22Rv1 (cell line): Measurements from ENCODE around the gene SLC39A11.

Source experiments
- H3K27ac ChIP-seq: fragments of 450-650 bp; 2 replicates; pipeline ENCODE4 v1.5.1; 2017
- ZFX ChIP-seq: fragments of 450-650 bp; IDR thresholded peaks from 2 replicates; pipeline ENCODE4 v1.6.1; 2017; ENCODE audit warnings: antibody characterized with exemption, borderline replicate concordance
- TF ChIP-seq, protein P1 (sequence below): fragments of 450-650 bp; IDR thresholded peaks from 2 replicates; pipeline ENCODE4 v1.5.1; 2017; ENCODE audit warnings: mild to moderate bottlenecking

The SLC39A11 gene

DNA sequence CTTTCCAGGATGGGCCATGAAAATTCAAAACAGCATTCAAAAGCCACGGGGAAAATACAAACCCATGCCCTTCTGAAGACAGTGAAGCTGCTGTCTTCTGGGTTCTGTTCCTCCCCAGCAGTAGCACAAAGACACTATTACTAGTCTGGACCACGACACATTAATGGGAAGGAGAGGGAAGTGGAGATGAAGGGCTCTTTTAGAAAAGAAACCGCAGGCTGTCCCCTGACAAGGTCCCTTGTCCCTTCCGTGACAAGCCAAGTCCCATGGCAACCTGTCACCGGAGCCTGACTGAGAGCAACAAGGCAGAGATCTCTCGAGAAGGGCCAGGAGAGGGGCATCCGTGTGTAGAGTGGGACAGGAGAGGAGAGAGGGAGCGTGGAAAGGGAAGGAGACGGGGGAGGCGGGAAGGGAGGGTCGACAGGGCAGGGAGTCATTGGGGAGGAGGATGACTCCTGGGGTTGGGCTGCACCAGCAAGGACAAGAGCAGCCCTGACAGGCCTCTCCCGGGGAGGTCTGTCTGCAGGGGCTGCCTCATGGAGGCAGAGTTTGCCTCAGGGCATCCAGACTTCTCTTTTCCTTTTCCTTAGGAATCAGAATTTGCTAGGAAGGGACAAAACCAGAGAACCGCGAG lies 436.2 kb downstream of the SLC39A11 start:
- TF ChIP-seq, protein P1, sequence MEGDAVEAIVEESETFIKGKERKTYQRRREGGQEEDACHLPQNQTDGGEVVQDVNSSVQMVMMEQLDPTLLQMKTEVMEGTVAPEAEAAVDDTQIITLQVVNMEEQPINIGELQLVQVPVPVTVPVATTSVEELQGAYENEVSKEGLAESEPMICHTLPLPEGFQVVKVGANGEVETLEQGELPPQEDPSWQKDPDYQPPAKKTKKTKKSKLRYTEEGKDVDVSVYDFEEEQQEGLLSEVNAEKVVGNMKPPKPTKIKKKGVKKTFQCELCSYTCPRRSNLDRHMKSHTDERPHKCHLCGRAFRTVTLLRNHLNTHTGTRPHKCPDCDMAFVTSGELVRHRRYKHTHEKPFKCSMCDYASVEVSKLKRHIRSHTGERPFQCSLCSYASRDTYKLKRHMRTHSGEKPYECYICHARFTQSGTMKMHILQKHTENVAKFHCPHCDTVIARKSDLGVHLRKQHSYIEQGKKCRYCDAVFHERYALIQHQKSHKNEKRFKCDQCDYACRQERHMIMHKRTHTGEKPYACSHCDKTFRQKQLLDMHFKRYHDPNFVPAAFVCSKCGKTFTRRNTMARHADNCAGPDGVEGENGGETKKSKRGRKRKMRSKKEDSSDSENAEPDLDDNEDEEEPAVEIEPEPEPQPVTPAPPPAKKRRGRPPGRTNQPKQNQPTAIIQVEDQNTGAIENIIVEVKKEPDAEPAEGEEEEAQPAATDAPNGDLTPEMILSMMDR: no peak
- no peak for TF ChIP-seq ZFX
- no peak overlapping the region for H3K27ac ChIP-seq

DNA sequence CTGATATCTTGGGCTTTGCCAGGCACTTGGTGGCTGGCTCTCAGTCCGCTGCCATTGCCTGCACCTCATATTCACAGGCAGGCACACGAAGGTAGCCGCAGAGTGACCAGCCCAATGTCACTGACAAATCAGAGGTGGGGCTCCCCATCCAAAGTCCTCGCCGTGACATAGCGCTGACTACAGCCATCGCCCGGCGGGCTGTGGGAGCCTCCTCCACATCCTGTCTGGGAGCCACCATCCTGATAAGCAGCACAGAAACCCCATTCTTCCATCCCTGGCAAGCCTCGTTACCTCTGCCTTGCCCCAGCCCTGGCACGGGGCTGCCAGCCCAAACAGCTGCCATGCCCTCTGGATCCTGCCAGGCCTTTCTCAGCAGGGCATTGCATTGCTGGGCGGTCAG lies 437.8 kb downstream of the SLC39A11 start:
- H3K27ac ChIP-seq: no peak overlapping the region
- TF ChIP-seq, protein P1: no peak
- TF ChIP-seq ZFX: no peak

DNA sequence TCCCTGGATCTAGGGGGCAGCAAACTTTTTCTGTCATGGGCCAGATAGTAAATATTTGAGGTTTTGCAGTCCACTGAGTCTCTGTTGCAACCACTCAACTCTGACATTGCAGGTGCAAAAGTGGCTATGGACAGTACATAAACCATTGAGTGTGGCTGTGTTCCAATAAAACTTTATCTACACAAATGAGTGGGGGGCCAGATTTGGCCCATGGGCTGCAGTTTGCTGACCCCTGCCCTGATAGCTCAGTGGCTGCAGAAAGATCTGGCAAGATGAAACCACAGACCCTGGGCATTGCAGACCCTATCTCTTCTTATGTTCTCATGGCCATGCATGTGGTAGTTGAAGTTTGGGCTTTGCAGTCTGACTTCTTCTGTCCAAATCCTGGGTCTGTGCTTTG lies 440.5 kb downstream of the SLC39A11 start:
- no peak overlapping the region for H3K27ac ChIP-seq
- TF ChIP-seq ZFX: no peak
- TF ChIP-seq, protein P1: no peak

DNA sequence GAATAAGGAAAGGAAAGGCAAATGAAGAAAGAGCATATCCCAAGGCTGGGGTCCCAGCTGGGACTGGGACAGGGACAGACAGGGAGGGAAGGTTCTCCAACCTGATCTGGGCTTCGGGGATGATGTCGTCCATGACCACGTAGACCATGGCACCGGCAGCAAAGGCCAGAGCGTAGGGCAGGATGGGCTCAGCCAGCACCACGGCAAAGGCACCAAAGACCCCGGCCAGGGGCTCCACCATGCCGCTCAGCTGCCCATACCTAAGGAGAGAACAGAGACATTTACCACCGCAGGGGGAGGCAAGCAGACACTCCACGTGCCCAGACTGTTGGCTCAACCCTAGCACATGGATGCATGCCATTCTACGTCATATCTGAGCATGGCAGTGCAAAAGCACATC lies 443.8 kb downstream of the SLC39A11 start:
- TF ChIP-seq, protein P1: no peak
- no peak for TF ChIP-seq ZFX
- no peak overlapping the region for H3K27ac ChIP-seq

DNA sequence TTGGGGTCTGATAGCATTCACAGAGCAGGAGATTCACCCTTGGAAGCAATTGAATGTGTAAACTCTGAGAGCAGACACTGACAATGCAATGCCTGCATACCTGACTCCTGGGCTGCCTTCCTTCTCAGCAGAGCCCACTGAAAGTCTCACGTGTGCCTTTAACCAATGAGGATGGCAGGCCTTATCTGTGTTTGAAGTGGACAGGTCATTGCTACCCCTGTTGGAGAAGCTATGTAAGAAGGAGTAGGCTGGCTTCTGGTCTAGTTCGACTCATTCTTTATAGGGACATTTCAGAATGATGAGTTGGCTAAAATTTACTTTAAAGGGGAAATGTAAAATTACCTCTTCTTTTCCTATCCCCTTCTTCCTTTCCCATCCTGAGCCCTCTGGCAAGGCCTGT lies 446.3 kb downstream of the SLC39A11 start:
- H3K27ac ChIP-seq: no peak overlapping the region
- TF ChIP-seq ZFX: no peak
- TF ChIP-seq, protein P1: no peak

DNA sequence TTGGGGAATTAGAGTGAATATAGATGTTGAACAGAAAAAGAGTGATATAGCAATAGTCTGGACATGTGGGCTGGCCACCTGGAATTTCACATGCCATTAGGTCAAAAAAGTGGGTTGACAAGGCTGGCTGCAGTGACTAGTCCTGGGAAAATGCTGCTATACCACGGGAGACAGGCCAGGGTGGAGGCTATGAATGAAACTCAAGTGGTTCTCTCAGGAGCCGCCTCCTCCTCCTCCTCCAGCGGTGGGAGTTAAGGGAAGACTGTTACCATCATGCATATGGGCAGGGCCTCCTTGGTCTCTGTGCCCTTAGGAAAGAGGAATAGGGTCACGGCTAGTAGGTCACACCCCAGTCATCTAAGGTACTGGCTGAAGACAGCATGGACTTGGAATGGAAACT lies 448.0 kb downstream of the SLC39A11 start:
- H3K27ac ChIP-seq: no peak overlapping the region
- TF ChIP-seq, protein P1: no peak

DNA sequence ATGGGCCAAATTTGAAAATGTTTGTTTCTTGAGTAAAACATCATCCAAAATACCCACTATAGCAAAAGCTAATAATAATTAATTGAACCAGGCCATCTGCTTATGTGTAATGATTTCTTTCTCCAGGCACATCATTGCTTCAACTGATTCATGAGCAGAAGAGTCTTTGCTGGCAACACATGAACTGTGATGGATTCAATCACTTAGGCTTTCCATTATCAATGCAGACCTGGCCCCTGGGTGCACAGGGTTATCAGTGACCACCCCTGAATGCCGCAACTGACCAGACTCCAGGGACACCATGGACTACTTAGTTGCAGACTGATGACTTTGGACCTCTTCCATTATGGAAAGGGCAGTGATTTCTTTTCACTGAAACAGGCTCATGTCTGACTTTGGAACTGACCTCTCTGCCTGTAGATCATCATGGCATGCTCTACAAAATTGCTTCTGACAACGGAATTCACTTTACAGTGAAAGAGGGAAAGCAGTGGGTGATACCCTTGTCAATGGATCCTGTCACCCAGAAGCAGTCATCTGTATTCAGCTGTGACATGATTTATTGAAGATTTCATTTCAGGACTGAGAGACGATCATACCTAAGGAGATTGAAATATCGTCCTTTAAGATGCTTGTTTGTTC lies 448.8 kb downstream of the SLC39A11 start:
- TF ChIP-seq ZFX: no peak
- TF ChIP-seq, protein P1: no peak
- H3K27ac ChIP-seq: no peak overlapping the region
